K562 (cell line): ENCODE measurements around the gene PCED1B.

Experiments used
- CBX2 ChIP-seq: fragments of 200-600 bp; sonication (generic); IDR thresholded peaks from one replicate; pipeline ENCODE4 v1.6.1; 2012; ENCODE audit warnings: mild to moderate bottlenecking, low read length, inconsistent platforms; ENCODE audit not compliant: insufficient read depth, poor library complexity, severe bottlenecking
- CEBPB ChIP-seq: fragments of 450-650 bp; IDR thresholded peaks from 2 replicates; pipeline ENCODE4 v1.6.1; 2016; ENCODE audit warnings: missing genetic modification characterization, missing compliant biosample characterization
- NFYB ChIP-seq: IDR thresholded peaks from 2 replicates; pipeline ENCODE4 v1.6.1; 2011; ENCODE audit warnings: mild to moderate bottlenecking, moderate library complexity; ENCODE audit not compliant: insufficient read length; ENCODE audit errors: extremely low read depth
- PPARD ChIP-seq: fragments of 250-450 bp; sonication (Bioruptor Pico); IDR thresholded peaks from 2 replicates; pipeline ENCODE4 v1.8.0; 2022; ENCODE audit warnings: inconsistent platforms, mild to moderate bottlenecking, moderate library complexity
- RAD21 ChIP-seq, 2 experiments: fragments of 250-450 bp in 1 of 2; fragments of 450-650 bp in 1 of 2; sonication (Bioruptor Pico) in 1 of 2; formaldehyde crosslinking in 1 of 2; IDR thresholded peaks in 1 of 2; conservative IDR thresholded peaks in 1 of 2; 2 replicates each; pipeline versions ENCODE4 v1.4.0 to v1.8.0; 2020 to 2022; ENCODE audit warnings: mild to moderate bottlenecking in 2 of 2, moderate library complexity in 1 of 2
- TCF3 ChIP-seq: sonication (generic); formaldehyde crosslinking; IDR thresholded peaks from 2 replicates; pipeline ENCODE4 v1.4.0; 2020; ENCODE audit warnings: mild to moderate bottlenecking, missing genetic modification reagents
- ZKSCAN1 ChIP-seq: fragments of 150-350 bp; IDR thresholded peaks from 2 replicates; pipeline ENCODE4 v1.6.1; 2016; ENCODE audit warnings: low read depth, low read length
- ZNF121 ChIP-seq: sonication (generic); formaldehyde crosslinking; conservative IDR thresholded peaks from 2 replicates; pipeline ENCODE4 v1.8.0; 2022; ENCODE audit warnings: missing genetic modification reagents
- ZNF140 ChIP-seq: fragments of 250-450 bp; sonication (Bioruptor Pico); IDR thresholded peaks from 2 replicates; pipeline ENCODE4 v1.8.0; 2021; ENCODE audit warnings: moderate library complexity, mild to moderate bottlenecking, inconsistent platforms
- ZNF175 ChIP-seq: fragments of 200-800 bp; sonication (Bioruptor generic); IDR thresholded peaks from 2 replicates; pipeline ENCODE4 v1.6.1; 2016; ENCODE audit warnings: low read depth, mild to moderate bottlenecking, missing genetic modification characterization, missing compliant biosample characterization
- ZNF239 ChIP-seq: fragments of 250-450 bp; sonication (Bioruptor Pico); IDR thresholded peaks from 2 replicates; pipeline ENCODE4 v1.4.0; 2020; ENCODE audit warnings: mild to moderate bottlenecking
- ZNF644 ChIP-seq: fragments of 200-800 bp; sonication (Bioruptor generic); IDR thresholded peaks from 2 replicates; pipeline ENCODE4 v1.6.1; 2016; ENCODE audit warnings: low read depth, missing genetic modification characterization, missing compliant biosample characterization
- TF ChIP-seq, protein P1 (sequence below), 2 experiments: fragments of 450-650 bp; formaldehyde crosslinking in 1 of 2; IDR thresholded peaks; 2 replicates each; pipeline versions ENCODE4 v1.4.0 to v1.6.1; 2014 to 2020; ENCODE audit warnings: mild to moderate bottlenecking in 2 of 2, borderline replicate concordance in 1 of 2, low read depth in 1 of 2

DNA sequence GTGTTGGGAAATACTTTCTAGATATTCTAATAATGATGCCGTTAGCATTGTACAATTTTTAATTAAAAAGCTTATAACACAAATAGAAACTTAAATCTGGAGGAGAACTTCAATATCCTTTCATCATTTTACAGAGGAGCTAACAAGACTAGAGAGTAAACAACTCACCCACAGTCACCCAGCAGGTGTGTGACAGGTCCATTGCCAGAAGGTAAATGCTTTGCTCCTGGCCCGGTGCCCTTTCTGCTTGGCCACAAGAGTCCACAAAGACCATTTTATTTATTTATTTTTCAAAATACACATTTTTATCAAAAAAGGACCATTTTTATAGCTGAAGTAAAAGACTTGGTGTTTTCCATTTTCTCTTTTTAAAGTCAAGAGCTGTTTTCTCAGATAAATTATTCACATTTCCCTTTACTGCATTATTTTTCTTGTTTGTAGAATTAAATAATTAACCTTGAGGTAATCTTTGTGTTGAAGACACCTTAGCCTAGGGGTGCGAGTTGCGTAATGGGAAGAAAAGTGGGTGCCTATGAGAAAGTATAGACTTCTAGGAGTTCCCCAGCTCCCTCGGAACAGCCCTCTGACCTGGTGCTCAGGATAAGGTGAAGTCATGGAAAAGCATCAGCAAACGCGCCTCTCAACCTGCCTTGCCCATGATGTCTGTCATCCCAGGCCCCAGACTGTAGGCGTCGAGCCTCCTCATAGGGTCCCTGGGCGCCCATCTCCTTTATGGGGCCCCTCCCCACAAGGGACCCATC lies 26.7 kb downstream of the PCED1B start:
- TF ChIP-seq ZNF140 (CRISPR knock-in tag): no peak
- TF ChIP-seq ZKSCAN1: no peak
- TF ChIP-seq, protein P1, sequence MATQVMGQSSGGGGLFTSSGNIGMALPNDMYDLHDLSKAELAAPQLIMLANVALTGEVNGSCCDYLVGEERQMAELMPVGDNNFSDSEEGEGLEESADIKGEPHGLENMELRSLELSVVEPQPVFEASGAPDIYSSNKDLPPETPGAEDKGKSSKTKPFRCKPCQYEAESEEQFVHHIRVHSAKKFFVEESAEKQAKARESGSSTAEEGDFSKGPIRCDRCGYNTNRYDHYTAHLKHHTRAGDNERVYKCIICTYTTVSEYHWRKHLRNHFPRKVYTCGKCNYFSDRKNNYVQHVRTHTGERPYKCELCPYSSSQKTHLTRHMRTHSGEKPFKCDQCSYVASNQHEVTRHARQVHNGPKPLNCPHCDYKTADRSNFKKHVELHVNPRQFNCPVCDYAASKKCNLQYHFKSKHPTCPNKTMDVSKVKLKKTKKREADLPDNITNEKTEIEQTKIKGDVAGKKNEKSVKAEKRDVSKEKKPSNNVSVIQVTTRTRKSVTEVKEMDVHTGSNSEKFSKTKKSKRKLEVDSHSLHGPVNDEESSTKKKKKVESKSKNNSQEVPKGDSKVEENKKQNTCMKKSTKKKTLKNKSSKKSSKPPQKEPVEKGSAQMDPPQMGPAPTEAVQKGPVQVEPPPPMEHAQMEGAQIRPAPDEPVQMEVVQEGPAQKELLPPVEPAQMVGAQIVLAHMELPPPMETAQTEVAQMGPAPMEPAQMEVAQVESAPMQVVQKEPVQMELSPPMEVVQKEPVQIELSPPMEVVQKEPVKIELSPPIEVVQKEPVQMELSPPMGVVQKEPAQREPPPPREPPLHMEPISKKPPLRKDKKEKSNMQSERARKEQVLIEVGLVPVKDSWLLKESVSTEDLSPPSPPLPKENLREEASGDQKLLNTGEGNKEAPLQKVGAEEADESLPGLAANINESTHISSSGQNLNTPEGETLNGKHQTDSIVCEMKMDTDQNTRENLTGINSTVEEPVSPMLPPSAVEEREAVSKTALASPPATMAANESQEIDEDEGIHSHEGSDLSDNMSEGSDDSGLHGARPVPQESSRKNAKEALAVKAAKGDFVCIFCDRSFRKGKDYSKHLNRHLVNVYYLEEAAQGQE (IDR thresholded peaks at IDR 0.05; ENCODE audit: borderline replicate concordance): no peak
- TF ChIP-seq, protein P1 (CRISPR knock-in tag; IDR thresholded peaks at IDR 0.05; ENCODE audit: low read depth): no peak
- TF ChIP-seq ZNF121 (CRISPR knock-in tag): no peak
- TF ChIP-seq RAD21 (CRISPR knock-in tag; conservative IDR thresholded peaks at IDR 0.05 in 1 of 2, IDR thresholded peaks at IDR 0.05 in 1 of 2): no peak
- TF ChIP-seq TCF3: no peak
- TF ChIP-seq ZNF239 (CRISPR knock-in tag): no peak
- no peak for TF ChIP-seq ZNF175 (CRISPR knock-in tag)
- TF ChIP-seq PPARD (CRISPR knock-in tag): no peak
- TF ChIP-seq CBX2: no peak
- no peak for TF ChIP-seq CEBPB
- no peak for TF ChIP-seq NFYB
- TF ChIP-seq ZNF644 (tag): no peak
